Measurements from ENCODE around the gene CDH4.

CDH4 gene

GRCh38 chr20:61861054-61861841 is 609.2 kb downstream of the CDH4 start:
- DNase-seq = no peak

- no peak for DNase-seq
These were observed 609.8 kb downstream of the CDH4 start for GRCh38 chr20:61861858-61862257.

DNA sequence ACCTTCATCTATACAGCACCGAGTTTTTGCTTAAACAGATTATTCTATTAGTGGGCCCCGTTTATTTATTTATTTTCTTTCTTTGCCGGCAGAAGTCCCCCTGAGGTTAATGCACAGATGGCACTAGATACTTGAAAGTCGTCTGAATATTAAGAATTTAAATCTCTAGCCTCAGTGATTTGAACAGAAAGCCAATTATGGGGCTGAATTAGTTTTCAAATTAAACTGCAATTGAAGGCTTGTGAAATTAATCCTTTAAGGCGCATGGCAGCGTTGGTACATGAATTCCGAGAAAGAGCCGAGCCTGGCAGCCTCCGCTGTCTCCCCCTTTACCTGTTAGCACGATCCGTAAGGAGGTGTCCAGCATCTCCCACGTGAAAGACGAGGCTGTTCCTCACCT is 610.8 kb downstream of the CDH4 start:
- no peak for DNase-seq

- no peak for DNase-seq
These were observed 612.4 kb downstream of the CDH4 start for GRCh38 chr20:61864481-61864880.

DNA sequence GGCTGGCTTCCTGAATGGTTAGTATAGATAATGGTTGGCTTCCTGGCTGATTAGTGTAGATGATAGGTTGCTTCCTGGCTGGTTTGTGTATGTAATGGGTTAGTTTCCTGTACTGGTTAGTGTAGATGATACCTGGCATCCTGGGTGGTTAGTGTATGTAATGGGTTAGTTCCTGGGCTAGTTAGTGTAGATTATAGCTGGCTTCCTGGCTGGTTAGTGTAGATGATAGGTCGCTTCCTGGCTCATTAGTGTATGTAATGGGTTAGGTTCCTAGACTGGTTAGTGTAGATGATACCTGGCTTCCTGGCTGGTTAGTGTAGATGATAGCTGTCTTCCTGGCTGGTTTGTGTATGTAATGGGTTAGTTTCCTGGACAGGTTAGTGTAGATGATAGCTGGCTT is 613.3 kb downstream of the CDH4 start:
- DNase-seq = no peak

GRCh38 chr20:61866165-61866564 is 614.1 kb downstream of the CDH4 start:
- DNase-seq = no peak

DNA sequence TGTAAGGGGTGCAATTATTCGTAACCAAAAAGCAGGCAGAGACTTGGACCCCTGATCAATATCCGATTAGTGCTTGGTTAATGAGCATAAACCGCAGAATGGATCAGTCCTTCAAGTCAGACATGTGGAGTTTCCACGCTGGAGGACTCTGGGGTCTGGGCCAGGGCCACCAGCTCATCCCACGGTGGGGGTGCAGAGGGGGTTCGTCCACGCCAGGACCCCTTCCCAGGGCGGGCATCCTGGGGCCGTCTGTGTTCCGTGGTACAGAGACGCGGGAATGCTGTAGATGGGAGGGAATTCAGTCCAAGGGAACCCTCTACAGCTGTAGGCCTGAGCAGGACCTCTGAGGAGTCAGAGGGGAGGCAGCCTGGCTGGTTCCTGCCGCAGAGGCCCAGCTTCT is 615.9 kb downstream of the CDH4 start:
- DNase-seq = no peak

- no peak for DNase-seq
These were observed 616.5 kb downstream of the CDH4 start for GRCh38 chr20:61868466-61869090.

- no peak for DNase-seq
These were observed 617.9 kb downstream of the CDH4 start for GRCh38 chr20:61869750-61870507.

GRCh38 chr20:61871160-61871559 is 619.1 kb downstream of the CDH4 start:
- DNase-seq = no peak

DNA sequence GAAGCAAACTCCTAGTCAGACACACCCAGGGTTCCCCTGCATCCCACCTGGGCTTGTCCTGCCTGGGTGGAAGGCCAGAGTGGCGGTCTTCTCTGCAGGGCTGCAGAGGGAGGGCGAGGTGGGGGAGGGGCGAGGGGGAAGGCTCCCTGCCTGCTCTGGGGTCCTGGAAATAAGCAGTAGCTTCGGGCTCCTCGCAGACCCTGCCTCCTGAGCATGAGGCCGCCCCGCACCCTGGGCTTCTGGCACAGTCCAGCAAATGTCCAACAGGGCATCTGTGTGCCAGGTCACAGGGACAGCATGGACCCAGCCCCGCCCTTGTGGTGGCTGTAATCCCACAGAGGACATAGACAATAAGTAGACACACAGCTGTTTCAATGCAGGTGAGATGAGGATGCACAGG is 619.9 kb downstream of the CDH4 start:
- no peak for DNase-seq

DNA sequence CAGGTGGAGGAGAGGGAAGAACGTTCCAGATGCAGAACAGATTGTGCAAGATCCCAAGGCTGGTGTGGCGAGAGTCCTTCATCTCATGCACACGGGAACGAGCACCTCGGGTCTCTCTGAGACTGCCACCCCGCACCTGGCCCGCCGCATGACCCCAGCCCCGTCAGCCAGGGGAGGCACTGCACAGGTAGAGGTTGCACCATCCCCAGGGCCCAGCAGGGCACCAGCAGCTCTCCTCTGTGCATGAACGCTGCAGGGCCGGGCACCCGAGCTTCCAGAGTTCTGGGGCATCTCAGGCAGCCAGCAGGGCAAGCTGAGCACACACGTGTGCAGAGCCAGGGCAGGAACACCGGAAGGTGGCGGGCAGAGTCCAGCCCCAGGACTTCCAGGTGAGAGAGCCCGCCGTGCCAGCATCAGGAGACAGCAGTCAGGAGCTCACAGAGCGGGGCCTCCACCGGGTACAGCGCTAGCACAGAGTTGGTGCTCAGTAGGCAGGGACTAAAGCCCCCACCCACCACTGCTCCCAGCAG is 620.4 kb downstream of the CDH4 start:
- DNase-seq = no peak

- no peak for DNase-seq
These were observed 621.8 kb downstream of the CDH4 start for GRCh38 chr20:61873651-61874420.

- DNase-seq = no peak
These were observed 622.5 kb downstream of the CDH4 start for GRCh38 chr20:61874421-61875068.

DNA sequence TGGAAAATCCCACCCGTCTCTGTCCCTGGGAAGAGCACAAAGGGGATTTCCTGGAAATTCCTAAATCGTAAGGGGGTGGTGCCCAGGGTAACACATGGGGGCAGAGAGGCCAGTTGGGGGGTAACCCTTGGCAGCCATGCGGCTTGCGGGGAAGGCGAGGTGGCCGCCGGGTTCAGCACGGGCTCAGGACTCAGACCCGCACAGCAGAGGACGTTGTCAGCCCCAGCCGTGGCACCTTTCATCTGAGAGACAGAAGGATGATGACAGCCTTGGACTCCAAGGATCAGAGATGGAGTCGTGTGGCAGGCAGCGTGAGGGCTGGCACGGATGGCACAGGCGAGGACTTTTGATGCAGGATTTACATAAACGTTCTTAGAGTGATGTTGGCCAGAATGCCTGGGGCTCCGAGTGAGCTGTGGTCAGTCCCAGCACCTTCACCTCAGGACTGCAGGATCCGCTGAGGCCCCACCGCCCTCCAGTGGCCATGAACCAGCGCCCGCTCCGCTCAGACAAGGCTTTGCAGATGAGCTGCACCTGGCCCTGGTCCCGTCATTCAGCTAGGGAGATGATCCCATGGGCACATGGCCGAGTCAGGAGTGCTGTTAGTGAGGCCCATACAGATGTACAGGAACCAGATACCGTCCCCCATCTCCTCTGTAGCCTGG is 623.3 kb downstream of the CDH4 start:
- DNase-seq = no peak

- DNase-seq = no peak
These were observed 623.9 kb downstream of the CDH4 start for GRCh38 chr20:61875996-61876395.

DNA sequence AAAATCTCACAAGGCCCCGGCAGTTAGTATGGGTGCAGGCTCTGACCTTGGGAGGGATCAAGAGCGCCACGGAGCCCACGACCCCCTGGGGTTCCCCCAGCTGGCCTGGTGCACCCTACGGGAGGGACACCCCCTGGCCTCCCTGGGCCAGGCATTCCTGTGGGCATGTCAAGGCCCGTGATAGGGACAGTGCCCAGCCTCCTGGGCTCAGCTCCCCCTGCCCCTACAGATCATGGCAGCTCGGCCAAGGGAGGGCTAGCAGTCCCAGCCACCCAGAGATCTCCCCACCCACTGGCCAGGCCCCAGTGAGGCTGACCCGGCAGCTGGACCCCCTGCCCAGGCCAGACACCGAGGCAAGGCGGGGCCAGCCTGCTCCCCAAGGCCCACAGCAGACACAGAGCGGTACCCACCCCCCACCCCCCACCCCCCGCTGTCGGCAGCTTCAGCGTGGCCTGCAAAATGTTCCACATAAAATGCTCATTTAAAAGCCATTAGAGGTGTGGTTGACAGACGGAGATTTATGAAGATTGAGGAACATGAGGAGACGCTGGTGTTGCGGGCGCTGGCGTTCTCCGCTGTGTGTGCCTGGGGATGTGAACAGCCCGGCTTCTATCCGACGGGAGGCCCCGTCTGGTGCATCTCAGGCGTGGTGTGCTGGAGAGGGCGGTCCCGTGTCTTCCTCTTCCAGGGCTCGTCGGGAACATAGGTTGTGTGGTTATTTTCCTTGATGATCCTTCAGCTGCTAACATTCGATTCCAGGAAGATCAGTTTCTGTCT is 625.1 kb downstream of the CDH4 start:
- DNase-seq = no peak

- no peak for DNase-seq
These were observed 625.9 kb downstream of the CDH4 start for GRCh38 chr20:61877776-61878477.

DNA sequence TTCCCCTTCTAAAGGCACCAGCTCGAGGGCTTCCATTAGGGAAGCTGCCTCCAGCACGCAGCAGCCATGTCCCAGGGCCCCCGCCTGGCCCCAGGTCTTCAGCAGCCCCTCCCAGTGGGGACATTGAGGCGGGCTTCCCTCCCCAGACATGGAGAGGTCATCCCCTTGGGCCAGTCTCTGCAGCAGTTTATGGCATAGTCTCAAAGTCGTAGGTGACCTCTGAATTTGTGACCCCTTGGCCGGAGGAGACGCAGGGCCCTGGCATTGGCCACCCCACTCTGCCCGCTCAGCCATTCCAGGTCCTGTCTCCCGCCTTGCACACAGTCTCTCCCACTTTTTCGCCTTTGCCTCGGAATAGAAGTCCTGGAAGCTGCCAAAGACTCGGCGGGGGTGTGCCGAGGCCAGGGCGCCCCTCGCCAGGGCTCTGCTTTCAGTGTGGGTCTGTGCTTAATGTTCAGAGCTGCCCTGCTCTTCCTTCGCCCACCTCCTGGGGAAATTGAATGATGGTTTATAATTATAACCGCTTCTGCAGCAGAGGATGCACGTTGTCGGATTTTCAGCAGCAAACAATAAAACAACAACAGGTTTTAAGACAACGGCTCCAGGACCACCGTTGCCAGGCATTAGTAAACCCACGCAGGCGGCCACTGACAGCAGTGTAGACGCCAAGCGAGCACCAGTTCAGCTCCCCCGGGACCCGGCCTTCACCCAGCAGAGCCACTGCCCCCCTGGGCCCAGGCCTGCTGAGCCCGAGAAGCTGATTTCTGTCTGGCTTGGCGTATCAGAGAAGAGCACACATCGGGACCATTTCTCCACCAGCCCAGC is 626.6 kb downstream of the CDH4 start:
- no peak for DNase-seq
